HCT116 (cell line): ENCODE measurements around the gene SLC9A7. TPM values are rescaled to one million over a fixed set of nuclear protein-coding genes. Genes with fewer than 3 reads are reported as not detected.

Experiments
- ATAC-seq: fragments of 200-7000 bp; cut with Tn5 transposase; 2 replicates; pipeline ENCODE4 v1.9.1; 2020; ENCODE audit warnings: mild to moderate bottlenecking, moderate library complexity
- BruUV-seq: library from RNA; stranded (reverse); fragments of 400-500 nt; replicated peaks from 2 replicates; lab custom pipeline; 2021; lab: Mats Ljungman, UMichigan
- CTCF ChIA-PET: fragments of 300-600 bp; sonication (Branson Sonifier 250); formaldehyde crosslinking; loops from one replicate; lab custom pipeline; 2021; ENCODE audit warnings: antibody characterized with exemption; lab: Charles Lee
- POLR2A ChIA-PET: fragments of 300-600, 350-600 bp; sonication (Branson Sonifier 250); formaldehyde crosslinking; loops from one replicate; lab custom pipeline; 2021; ENCODE audit warnings: antibody characterized with exemption; lab: Charles Lee
- RAD21 ChIA-PET, 2 experiments: fragments of 300-600 bp; sonication (Branson Sonifier 250); formaldehyde crosslinking; loops; one replicate each; lab custom pipeline; 2023; ENCODE audit warnings: low total read pairs in 2 of 2; ENCODE audit not compliant: uncharacterized antibody in 2 of 2, unreplicated experiment in 2 of 2, low non-redundant PET in 1 of 2; lab: Charles Lee
- DNase-seq: peaks from one replicate; pipeline ENCODE4 v3.0.0-alpha.2; 2010; ENCODE audit warnings: low read depth, low spot score
- H2AFZ ChIP-seq: fragments of 200-600 bp; shearing (Covaris generic), sonication (generic); 2 replicates; pipeline ENCODE4 v1.6.1; 2017; ENCODE audit warnings: low read depth, mixed run types, mixed read lengths, antibody characterized with exemption, low read length; ENCODE audit not compliant: poor library complexity, severe bottlenecking
- H3K27ac ChIP-seq: 2 replicates; pipeline ENCODE4 v1.5.1; 2012; ENCODE audit warnings: low read depth, low read length
- H3K27me3 ChIP-seq: fragments of 200-600 bp; sonication (generic); 2 replicates; pipeline ENCODE4 v1.6.1; 2016; ENCODE audit warnings: mixed run types, low read length, mixed read lengths; ENCODE audit not compliant: insufficient read depth
- H3K36me3 ChIP-seq, 2 experiments: fragments of 200-500 bp in 1 of 2; fragments of 200-600 bp in 1 of 2; sonication (Bioruptor generic) in 1 of 2; sonication (generic) in 1 of 2; 2 replicates each; pipeline versions ENCODE4 v1.5.1 to v1.6.1; 2014 to 2016; ENCODE audit warnings: low read length in 2 of 2, inconsistent platforms in 1 of 2, mixed read lengths in 1 of 2, mixed run types in 1 of 2; ENCODE audit not compliant: insufficient read depth in 2 of 2, control insufficient read depth in 1 of 2
- H3K4me1 ChIP-seq, 2 experiments: fragments of 200-600 bp in 1 of 2; sonication (generic) in 1 of 2; 2 replicates each; pipeline versions ENCODE4 v1.5.1 to v1.6.1; 2012 to 2017; ENCODE audit warnings: low read length in 2 of 2, inconsistent platforms in 1 of 2, mild to moderate bottlenecking in 1 of 2, mixed read lengths in 1 of 2, mixed run types in 1 of 2, moderate library complexity in 1 of 2; ENCODE audit not compliant: insufficient read depth in 2 of 2, control insufficient read depth in 1 of 2
- H3K4me2 ChIP-seq: fragments of 200-600 bp; sonication (generic); 2 replicates; pipeline ENCODE4 v1.6.1; 2017; ENCODE audit warnings: mixed run types, low read length, mixed read lengths
- H3K4me3 ChIP-seq, 2 experiments: fragments of 200-600 bp in 1 of 2; sonication (generic) in 1 of 2; replicated peaks in 1 of 2; 2 replicates each; pipeline ENCODE4 v1.5.1; 2011 to 2016; ENCODE audit warnings: low read length in 2 of 2, control low read depth in 1 of 2, low read depth in 1 of 2, mild to moderate bottlenecking in 1 of 2, mixed read lengths in 1 of 2, mixed run types in 1 of 2
- H3K79me2 ChIP-seq: fragments of 200-600 bp; sonication (generic); 2 replicates; pipeline ENCODE4 v1.6.1; 2017; ENCODE audit warnings: mild to moderate bottlenecking, mixed run types, low read length, moderate library complexity, mixed read lengths; ENCODE audit not compliant: insufficient read depth
- H3K9ac ChIP-seq: fragments of 200-600 bp; sonication (generic); 2 replicates; pipeline ENCODE4 v1.6.1; 2016; ENCODE audit warnings: low read length, mixed read lengths
- H3K9me2 ChIP-seq: fragments of 200-600 bp; sonication (generic), shearing (Covaris generic); 2 replicates; pipeline ENCODE4 v1.6.1; 2017; ENCODE audit warnings: mixed run types, mild to moderate bottlenecking, moderate library complexity; ENCODE audit not compliant: insufficient read depth
- H3K9me3 ChIP-seq, 2 experiments: fragments of 200-500 bp in 1 of 2; fragments of 200-600 bp in 1 of 2; sonication (Bioruptor generic) in 1 of 2; sonication (generic) in 1 of 2; 2 replicates each; pipeline ENCODE4 v1.6.1; 2014 to 2017; ENCODE audit warnings: low read length in 2 of 2, mixed read lengths in 2 of 2, inconsistent platforms in 1 of 2, low read depth in 1 of 2, mild to moderate bottlenecking in 1 of 2, mixed run types in 1 of 2, moderate library complexity in 1 of 2; ENCODE audit not compliant: control insufficient read depth in 1 of 2, insufficient read depth in 1 of 2
- H4K20me1 ChIP-seq: fragments of 200-600 bp; sonication (generic), shearing (Covaris generic); 2 replicates; pipeline ENCODE4 v1.6.1; 2017; ENCODE audit warnings: mixed run types, mild to moderate bottlenecking, moderate library complexity; ENCODE audit not compliant: insufficient read depth
- CBX3 ChIP-seq: IDR thresholded peaks from 2 replicates; pipeline ENCODE4 v1.6.1; 2012; ENCODE audit warnings: low read depth
- CEBPB ChIP-seq: IDR thresholded peaks from 2 replicates; pipeline ENCODE4 v1.6.1; 2012; ENCODE audit warnings: low read depth
- CTCF ChIP-seq, 3 experiments: fragments of 200-600 bp in 1 of 3; sonication (generic) in 1 of 3; IDR thresholded peaks in 2 of 3; conservative IDR thresholded peaks in 1 of 3; 2 replicates each; pipeline ENCODE4 v1.5.1; 2012 to 2017; ENCODE audit warnings: low read depth in 2 of 3, low read length in 2 of 3, antibody characterized with exemption in 1 of 3, borderline replicate concordance in 1 of 3, control low read depth in 1 of 3, mild to moderate bottlenecking in 1 of 3, mixed read lengths in 1 of 3, mixed run types in 1 of 3, moderate library complexity in 1 of 3; ENCODE audit not compliant: insufficient read depth in 1 of 3
- EGR1 ChIP-seq: IDR thresholded peaks from 2 replicates; pipeline ENCODE4 v1.6.1; 2012; ENCODE audit warnings: low read depth
- FOSL1 ChIP-seq: IDR thresholded peaks from 2 replicates; pipeline ENCODE4 v1.6.1; 2012; ENCODE audit warnings: low read depth
- POLR2A ChIP-seq: IDR thresholded peaks from 2 replicates; pipeline ENCODE4 v1.7.0; 2011; ENCODE audit warnings: borderline replicate concordance; ENCODE audit not compliant: insufficient read depth, insufficient read length; ENCODE audit errors: extremely low read depth
- POLR2AphosphoS5 ChIP-seq: IDR thresholded peaks from 2 replicates; pipeline ENCODE4 v1.6.1; 2011; ENCODE audit warnings: mild to moderate bottlenecking, low read depth, low read length, moderate library complexity
- RAD21 ChIP-seq: IDR thresholded peaks from 2 replicates; pipeline ENCODE4 v1.6.1; 2012; ENCODE audit warnings: low read depth, mild to moderate bottlenecking
- SIN3A ChIP-seq: IDR thresholded peaks from 2 replicates; pipeline ENCODE4 v1.6.1; 2012; ENCODE audit warnings: low read depth
- YY1 ChIP-seq: IDR thresholded peaks from 2 replicates; pipeline ENCODE4 v1.6.1; 2011; ENCODE audit warnings: low read length, low read depth, moderate library complexity, mild to moderate bottlenecking; ENCODE audit not compliant: insufficient replicate concordance; ENCODE audit errors: extremely low read depth
- ZNF274 ChIP-seq: fragments of 200-500 bp; sonication (Bioruptor generic); IDR thresholded peaks from 2 replicates; pipeline ENCODE4 v1.6.1; 2014; ENCODE audit warnings: mild to moderate bottlenecking, low read depth, low read length, inconsistent platforms
- intact Hi-C: fragments of 100-400 bp; cut with micrococcal nuclease; formaldehyde crosslinking; loops from 2 replicates; pipeline ENCODE4 v1.10.0; 2022
- total RNA-seq: library from RNA; stranded (reverse); gene quantifications from one replicate; pipeline ENCODE4 v1.2.1, GENCODE V29; 2021; ENCODE audit not compliant: unreplicated experiment
- TF ChIP-seq, protein P1 (sequence below): IDR thresholded peaks from 2 replicates; pipeline ENCODE4 v1.6.1; 2012

The SLC9A7 gene
- total RNA-seq, 1 experiment from 2014 or later: 18.6 TPM

GRCh38 chrX:46559062-46559461 lies 199.9 kb downstream of the SLC9A7 start (continued):
- no peak for TF ChIP-seq YY1

- H3K9me3 ChIP-seq: no peaks in the 10 kb centered on the region
- BruUV-seq: no TSS peak
- H3K27me3 ChIP-seq: no peaks in the 10 kb centered on the region
- no peak overlapping the region for H3K4me2 ChIP-seq
- ChIA-PET RAD21 (interaction anchor here in 1 of 2 experiments (0.7 kb wide), 1 partner anchor 242 kb away, joined by 4 read pairs; no protein-coding TSS in a partner anchor), CTCF (interaction anchor here (0.7 to 1.3 kb wide), 5 partner anchors 31 to 242 kb away, joined by 3 to 18 read pairs (median 3); no protein-coding TSS in a partner anchor), POLR2A (no interaction called here)
- H3K9me2 ChIP-seq: no peaks in the 10 kb centered on the region
- TF ChIP-seq FOSL1 (no peak), EGR1 (no peak), SIN3A (no peak), POLR2AphosphoS5 (no peak), CEBPB (peak; percentile 69), CTCF (IDR thresholded peaks at IDR 0.05 in 2 of 3, conservative IDR thresholded peaks at IDR 0.05 in 1 of 3; ENCODE audit: borderline replicate concordance in 1 of 3, insufficient read depth in 1 of 3, low read depth in 2 of 3, low read length in 2 of 3) (peak in 2 of 3 experiments; percentile 23 to 29; a peak in 3 of 6 replicates), YY1 (no peak), RAD21 (peak; percentile 54), ZNF274 (no peak), CBX3 (no peak), POLR2A (no peak)
- TF ChIP-seq, protein P1, sequence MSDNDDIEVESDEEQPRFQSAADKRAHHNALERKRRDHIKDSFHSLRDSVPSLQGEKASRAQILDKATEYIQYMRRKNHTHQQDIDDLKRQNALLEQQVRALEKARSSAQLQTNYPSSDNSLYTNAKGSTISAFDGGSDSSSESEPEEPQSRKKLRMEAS: no peak
- no peak for ATAC-seq
- peaks cover 3 to 17% of the 10 kb centered on the region in 2 experiments; a peak in 2 of 4 replicates for H3K4me1 ChIP-seq
- intact Hi-C loops: loop anchor here (2.0 to 5.0 kb wide), 2 partner anchors 87 to 132 kb away; no protein-coding TSS in a partner anchor
- DNase-seq: no peak
- H3K27ac ChIP-seq: no peak overlapping the region
- no peak overlapping the region for H3K4me3 ChIP-seq
- H2AFZ ChIP-seq: no peak overlapping the region
- H4K20me1 ChIP-seq: no peaks in the 10 kb centered on the region
- peaks cover 3% of the 10 kb centered on the region; the same call in 1 of the 2 replicates for H3K79me2 ChIP-seq
- no peaks in the 10 kb centered on the region for H3K36me3 ChIP-seq
- no peak overlapping the region for H3K9ac ChIP-seq
Measured at GRCh38 chrX:46554942-46555341, 204.0 kb downstream of the SLC9A7 start.
